Fibroblast of skin of back (primary cell): Measurements from ENCODE around the gene GEN1. TPM values are rescaled to one million over a fixed set of nuclear protein-coding genes. Genes with fewer than 3 reads are reported as not detected.

Experiments used
- DNase-seq: peaks from one replicate; pipeline ENCODE4 v3.0.0-alpha.2; 2013
- polyA plus RNA-seq, 2 experiments: library from polyadenylated mRNA; unstranded; fragments of 120-200 nt; gene quantifications; one replicate each; pipeline ENCODE4 v1.2.1, GENCODE V29; 2013; ENCODE audit not compliant: insufficient read length in 2 of 2

GEN1 gene, protein sequence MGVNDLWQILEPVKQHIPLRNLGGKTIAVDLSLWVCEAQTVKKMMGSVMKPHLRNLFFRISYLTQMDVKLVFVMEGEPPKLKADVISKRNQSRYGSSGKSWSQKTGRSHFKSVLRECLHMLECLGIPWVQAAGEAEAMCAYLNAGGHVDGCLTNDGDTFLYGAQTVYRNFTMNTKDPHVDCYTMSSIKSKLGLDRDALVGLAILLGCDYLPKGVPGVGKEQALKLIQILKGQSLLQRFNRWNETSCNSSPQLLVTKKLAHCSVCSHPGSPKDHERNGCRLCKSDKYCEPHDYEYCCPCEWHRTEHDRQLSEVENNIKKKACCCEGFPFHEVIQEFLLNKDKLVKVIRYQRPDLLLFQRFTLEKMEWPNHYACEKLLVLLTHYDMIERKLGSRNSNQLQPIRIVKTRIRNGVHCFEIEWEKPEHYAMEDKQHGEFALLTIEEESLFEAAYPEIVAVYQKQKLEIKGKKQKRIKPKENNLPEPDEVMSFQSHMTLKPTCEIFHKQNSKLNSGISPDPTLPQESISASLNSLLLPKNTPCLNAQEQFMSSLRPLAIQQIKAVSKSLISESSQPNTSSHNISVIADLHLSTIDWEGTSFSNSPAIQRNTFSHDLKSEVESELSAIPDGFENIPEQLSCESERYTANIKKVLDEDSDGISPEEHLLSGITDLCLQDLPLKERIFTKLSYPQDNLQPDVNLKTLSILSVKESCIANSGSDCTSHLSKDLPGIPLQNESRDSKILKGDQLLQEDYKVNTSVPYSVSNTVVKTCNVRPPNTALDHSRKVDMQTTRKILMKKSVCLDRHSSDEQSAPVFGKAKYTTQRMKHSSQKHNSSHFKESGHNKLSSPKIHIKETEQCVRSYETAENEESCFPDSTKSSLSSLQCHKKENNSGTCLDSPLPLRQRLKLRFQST
- polyA plus RNA-seq (2013, experiment 1 of 2; ENCODE audit: insufficient read length), result 10.0 TPM
- polyA plus RNA-seq (2013, experiment 2 of 2; ENCODE audit: insufficient read length), result 4.1 TPM

- DNase-seq, result peak; percentile 94
Measured at GRCh38 chr2:17753803-17754663, at the start of gene GEN1, which contains the start of gene SMC6. Gene GEN1 (plus strand): TSS chr2:17754138. CDS start chr2:17759944, 5,806 bp downstream. Gene SMC6 (minus strand): TSS chr2:17753810. CDS start chr2:17745946, 7,864 bp downstream.

GRCh38 chr2:17706845-17707244 is 47.1 kb upstream of the GEN1 start:
- no peak for DNase-seq

DNA sequence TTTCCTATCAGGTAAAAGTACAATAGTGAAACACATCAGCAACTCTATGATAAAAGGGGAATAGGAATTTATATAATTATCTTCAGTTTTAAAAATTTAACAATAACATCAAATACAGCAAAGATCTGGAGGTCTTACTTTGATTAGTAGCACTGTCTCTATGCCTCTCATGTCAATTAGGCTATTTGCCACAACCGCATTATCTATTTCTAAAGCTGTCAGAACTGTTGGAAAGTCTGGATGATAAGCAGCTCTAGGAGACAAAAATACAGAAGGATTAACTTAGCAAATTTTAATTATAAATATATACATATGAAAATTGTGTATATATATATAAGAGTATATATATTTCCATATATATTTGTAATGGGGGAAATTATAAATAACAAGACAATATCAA is 45.4 kb upstream of the GEN1 start:
- DNase-seq, result no peak

GRCh38 chr2:17709897-17710296 is 44.0 kb upstream of the GEN1 start:
- DNase-seq, result peak; percentile 2

- DNase-seq, result no peak
Measured at GRCh38 chr2:17710547-17711248, 43.2 kb upstream of the GEN1 start.

DNA sequence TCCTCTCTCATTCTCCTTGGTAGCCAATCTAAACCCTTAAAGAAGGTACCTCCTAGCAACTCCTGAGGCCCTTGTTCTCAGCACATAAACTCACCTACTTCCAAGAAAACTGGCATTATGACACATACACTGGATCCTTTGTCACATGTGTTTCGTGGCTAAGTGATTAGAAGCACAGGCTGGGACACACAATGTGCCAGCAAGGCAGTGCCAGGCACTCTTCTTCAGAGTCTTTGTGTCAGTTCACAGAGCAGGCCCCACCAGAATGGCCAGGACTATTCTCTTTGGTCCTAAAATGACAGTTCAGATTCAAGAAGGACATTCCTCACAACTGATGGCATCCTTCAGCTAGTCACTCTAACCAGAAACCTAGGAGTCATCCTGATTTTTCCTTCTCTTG is 40.6 kb upstream of the GEN1 start:
- no peak for DNase-seq

GRCh38 chr2:17717666-17718065 is 36.3 kb upstream of the GEN1 start:
- no peak for DNase-seq

- no peak for DNase-seq
Measured at GRCh38 chr2:17718689-17719088, 35.2 kb upstream of the GEN1 start.

GRCh38 chr2:17719562-17720371 is 34.2 kb upstream of the GEN1 start:
- DNase-seq, result peak; percentile 19

DNA sequence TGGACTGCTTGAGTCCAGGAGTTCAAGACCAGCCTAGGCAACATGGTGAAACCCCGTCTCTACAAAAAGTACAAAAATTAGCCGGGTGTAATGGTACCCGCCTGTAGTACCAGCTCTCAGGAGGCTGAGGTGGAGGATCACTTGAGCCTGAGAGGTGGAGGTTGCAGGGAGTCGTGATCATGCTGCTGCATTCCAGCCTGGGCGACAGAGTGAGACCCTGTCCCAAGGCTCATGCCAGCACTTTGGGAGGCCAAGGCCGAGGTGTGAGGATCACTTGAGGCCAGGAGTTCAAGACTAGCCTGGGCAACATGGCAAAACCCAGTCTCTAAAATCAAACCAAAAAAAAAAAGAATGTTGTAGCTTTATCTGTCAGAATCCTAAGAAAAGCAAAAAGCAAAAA is 25.7 kb upstream of the GEN1 start:
- DNase-seq, result no peak

- no peak for DNase-seq
Measured at GRCh38 chr2:17729880-17730279, 24.1 kb upstream of the GEN1 start.

DNA sequence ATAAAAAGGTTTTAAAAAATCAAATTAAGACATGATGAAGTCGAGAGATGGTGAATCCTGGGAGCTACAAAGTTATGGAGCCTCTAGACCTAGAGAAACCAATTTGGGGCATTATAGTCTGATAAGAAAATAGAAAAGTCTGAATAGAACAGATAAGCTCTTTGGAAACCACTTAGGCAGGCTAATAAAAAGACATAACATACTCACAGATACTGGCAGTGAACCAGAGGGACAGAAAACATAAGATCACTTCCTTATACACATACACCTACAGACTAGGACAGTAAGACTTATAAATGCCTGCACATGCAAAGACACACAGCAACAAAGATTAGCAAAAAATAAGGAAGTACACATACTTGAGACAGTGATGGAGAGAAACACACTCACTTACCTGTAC is 20.3 kb upstream of the GEN1 start:
- no peak for DNase-seq

- DNase-seq, result no peak
Measured at GRCh38 chr2:17735864-17736263, 18.1 kb upstream of the GEN1 start.

GRCh38 chr2:17736989-17737388 is 16.9 kb upstream of the GEN1 start:
- DNase-seq, result peak; percentile 78

GRCh38 chr2:17740203-17740602 is 13.7 kb upstream of the GEN1 start:
- no peak for DNase-seq

- DNase-seq, result no peak
Measured at GRCh38 chr2:17747684-17748452, 6.1 kb upstream of the GEN1 start.

GRCh38 chr2:17748745-17749144 is 5.2 kb upstream of the GEN1 start:
- no peak for DNase-seq

DNA sequence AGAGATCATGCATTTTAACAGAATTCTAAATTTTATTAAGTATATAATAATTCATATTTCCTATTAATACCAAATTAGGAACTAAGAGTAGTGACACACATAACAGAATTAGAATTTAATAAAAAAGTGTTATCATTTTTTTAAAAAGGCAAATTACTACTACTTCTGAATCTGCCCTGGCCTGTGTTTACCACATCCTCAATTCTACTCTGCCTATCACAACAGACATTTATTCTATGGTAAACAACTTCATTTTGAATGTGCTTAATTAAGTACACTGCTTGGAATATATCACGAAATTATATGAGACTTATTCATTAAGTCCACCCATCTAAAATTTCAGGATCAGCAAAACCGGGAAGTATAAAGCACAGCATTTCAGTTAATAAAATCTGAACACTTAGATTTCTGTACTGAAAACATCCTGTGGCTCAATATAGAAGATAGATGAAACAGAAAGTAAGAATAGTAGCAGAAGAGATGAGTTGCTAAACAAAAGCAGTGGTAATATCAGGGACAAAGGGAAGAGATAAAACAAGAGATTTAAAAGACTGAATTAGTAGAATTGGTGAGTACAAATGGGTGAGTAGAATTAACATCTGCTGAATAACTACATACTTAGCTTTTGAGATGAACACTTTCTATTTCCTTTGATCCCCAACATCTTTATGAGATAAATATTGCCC is 4.0 kb upstream of the GEN1 start:
- no peak for DNase-seq

DNA sequence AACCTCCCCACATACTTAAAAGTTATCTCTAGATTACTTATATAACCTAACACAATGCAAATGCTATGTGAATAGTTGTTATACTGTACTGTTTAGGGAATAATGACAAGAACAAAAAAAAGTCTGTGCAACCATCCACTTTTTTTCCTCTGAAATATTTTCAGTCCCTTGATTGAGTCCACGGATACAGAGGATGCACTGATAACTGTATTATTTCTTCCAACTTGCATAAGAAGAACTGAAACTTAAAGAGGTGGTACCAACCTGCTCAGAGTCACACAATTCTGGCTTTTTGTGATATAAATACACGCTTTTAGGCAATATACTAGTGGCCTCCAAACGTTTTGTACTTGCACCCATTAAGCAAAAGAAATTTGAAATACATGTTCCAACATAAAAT is 1.7 kb upstream of the GEN1 start:
- DNase-seq, result no peak
